ENCODE measurements around the gene RNPEP. TPM values are rescaled to one million over a fixed set of nuclear protein-coding genes. Genes with fewer than 3 reads are reported as not detected.
"Not testable (repeated sequence)": the region's sequence is repeated elsewhere in the genome, so short reads cannot be mapped to it uniquely, and the experiment has no call there.

The RNPEP gene
- total RNA-seq, 1 donor from 2014 or later = 42.1 TPM

GRCh38 chr1:202046227-202046626 is 63.8 kb downstream of the RNPEP start:
- Mint-ChIP-seq H3K9me3 (ENCODE audit: low read depth) (no peaks in the 10 kb centered on the region), H3K4me3 (ENCODE audit: unreplicated experiment) (no peak overlapping the region), H3K27ac (ENCODE audit: unreplicated experiment) (no peak overlapping the region), H3K27me3 (ENCODE audit: low read depth) (peaks cover 3% of the 10 kb centered on the region), H3K36me3 (ENCODE audit: low read depth) (no peaks in the 10 kb centered on the region), H3K4me1 (ENCODE audit: low read depth) (no peaks in the 10 kb centered on the region)
- no peak for TF ChIP-seq CTCF (IDR thresholded peaks at IDR 0.05)
- no peak for DNase-seq (ENCODE audit: low spot score)

DNA sequence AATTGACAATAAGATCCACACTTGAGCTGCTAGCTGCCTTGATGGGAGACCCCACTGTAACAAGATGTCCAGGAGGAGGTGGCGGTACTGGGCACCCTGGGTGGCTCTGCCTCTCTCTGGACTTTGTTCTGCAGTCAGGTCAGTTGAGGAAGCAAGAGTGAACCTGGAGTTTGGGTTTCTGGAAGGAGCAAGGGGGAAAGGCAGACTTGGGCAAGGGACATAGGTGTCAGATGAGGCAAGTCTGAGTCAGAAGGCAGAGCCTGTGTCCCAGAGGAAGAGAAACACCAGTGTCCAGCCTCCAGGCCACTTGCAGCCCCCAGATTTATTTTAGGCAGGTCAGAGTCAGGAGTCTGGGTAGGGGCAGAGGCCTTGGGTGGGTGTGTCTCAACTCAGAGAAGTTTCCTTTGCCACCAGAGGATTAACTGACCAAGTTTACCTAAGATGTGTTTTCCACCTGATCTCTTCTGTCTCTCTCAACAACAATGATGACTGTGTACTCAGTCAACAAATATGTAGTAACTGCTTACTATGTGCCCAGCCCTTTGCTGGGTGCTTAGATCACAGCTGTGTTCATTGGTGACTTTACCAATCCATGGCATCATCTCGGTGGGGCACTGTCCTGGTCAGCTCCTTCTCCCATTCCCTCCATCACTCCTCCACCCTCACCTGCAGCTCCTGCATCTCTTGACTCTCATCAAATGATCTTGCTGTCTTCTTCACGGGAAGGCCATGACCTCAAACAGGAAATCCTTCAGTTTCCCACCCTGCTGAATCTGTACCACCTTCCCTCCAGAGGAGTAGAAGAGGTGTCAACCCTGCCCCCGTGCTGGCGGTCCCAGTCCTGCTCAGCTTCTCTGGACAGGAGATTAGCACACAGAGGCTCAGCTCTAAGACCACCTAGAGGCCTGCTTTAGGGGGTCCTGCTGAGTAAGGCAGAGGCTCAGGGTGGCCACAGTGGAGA is 64.6 kb downstream of the RNPEP start:
- DNase-seq (ENCODE audit: low spot score) = no peak
- no peaks in the 10 kb centered on the region for H3K36me3 Mint-ChIP-seq (ENCODE audit: low read depth)
- peaks cover 3% of the 10 kb centered on the region for H3K27me3 Mint-ChIP-seq (ENCODE audit: low read depth)
- no peak overlapping the region for H3K4me3 Mint-ChIP-seq (ENCODE audit: unreplicated experiment)
- no peaks in the 10 kb centered on the region for H3K9me3 Mint-ChIP-seq (ENCODE audit: low read depth)
- H3K4me1 Mint-ChIP-seq (ENCODE audit: low read depth) = no peaks in the 10 kb centered on the region
- TF ChIP-seq CTCF (IDR thresholded peaks at IDR 0.05) = no peak
- H3K27ac Mint-ChIP-seq (ENCODE audit: unreplicated experiment) = no peak overlapping the region

DNA sequence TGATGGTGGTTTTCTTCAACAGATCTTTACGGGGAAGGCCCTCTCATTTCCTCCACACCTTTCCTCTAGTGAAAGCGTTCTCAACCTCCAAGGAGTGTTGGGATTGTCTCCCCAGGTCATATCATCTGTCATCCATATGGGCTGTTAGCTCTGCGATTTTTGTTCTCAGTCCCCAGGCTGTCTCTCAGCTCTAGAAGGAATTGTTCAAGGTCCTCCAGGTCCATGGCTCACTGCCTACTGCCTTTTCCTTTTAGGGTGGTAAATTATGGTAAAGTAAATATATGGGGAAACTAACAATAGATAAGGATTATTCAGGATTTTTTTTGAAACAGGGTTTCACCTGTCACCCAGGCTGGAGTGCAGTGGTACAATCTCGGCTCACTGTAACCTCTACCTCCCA is 65.5 kb downstream of the RNPEP start:
- H3K9me3 Mint-ChIP-seq (ENCODE audit: low read depth) = no peaks in the 10 kb centered on the region
- peaks cover 3% of the 10 kb centered on the region for H3K27me3 Mint-ChIP-seq (ENCODE audit: low read depth)
- no peaks in the 10 kb centered on the region for H3K36me3 Mint-ChIP-seq (ENCODE audit: low read depth)
- H3K27ac Mint-ChIP-seq (ENCODE audit: unreplicated experiment) = no peak overlapping the region
- no peak overlapping the region for H3K4me3 Mint-ChIP-seq (ENCODE audit: unreplicated experiment)
- H3K4me1 Mint-ChIP-seq (ENCODE audit: low read depth) = no peaks in the 10 kb centered on the region
- DNase-seq (ENCODE audit: low spot score) = no peak
- TF ChIP-seq CTCF (IDR thresholded peaks at IDR 0.05) = no peak

GRCh38 chr1:202049129-202049528 is 66.7 kb downstream of the RNPEP start:
- no peak for TF ChIP-seq CTCF (IDR thresholded peaks at IDR 0.05)
- Mint-ChIP-seq H3K27ac (ENCODE audit: unreplicated experiment) (no peak overlapping the region), H3K4me3 (ENCODE audit: unreplicated experiment) (no peak overlapping the region), H3K27me3 (ENCODE audit: low read depth) (peaks cover 3% of the 10 kb centered on the region), H3K9me3 (ENCODE audit: low read depth) (no peaks in the 10 kb centered on the region), H3K4me1 (ENCODE audit: low read depth) (no peaks in the 10 kb centered on the region), H3K36me3 (ENCODE audit: low read depth) (no peaks in the 10 kb centered on the region)
- no peak for DNase-seq (ENCODE audit: low spot score)

- Mint-ChIP-seq H3K36me3 (ENCODE audit: low read depth) (no peaks in the 10 kb centered on the region), H3K4me3 (ENCODE audit: unreplicated experiment) (no peak overlapping the region), H3K4me1 (ENCODE audit: low read depth) (peaks cover 9% of the 10 kb centered on the region), H3K9me3 (ENCODE audit: low read depth) (no peaks in the 10 kb centered on the region), H3K27me3 (ENCODE audit: low read depth) (no peaks in the 10 kb centered on the region), H3K27ac (ENCODE audit: unreplicated experiment) (no peak overlapping the region)
- no peak for TF ChIP-seq CTCF (IDR thresholded peaks at IDR 0.05)
- no peak for DNase-seq (ENCODE audit: low spot score)
Observed at GRCh38 chr1:202054094-202054493, 71.6 kb downstream of the RNPEP start.

DNA sequence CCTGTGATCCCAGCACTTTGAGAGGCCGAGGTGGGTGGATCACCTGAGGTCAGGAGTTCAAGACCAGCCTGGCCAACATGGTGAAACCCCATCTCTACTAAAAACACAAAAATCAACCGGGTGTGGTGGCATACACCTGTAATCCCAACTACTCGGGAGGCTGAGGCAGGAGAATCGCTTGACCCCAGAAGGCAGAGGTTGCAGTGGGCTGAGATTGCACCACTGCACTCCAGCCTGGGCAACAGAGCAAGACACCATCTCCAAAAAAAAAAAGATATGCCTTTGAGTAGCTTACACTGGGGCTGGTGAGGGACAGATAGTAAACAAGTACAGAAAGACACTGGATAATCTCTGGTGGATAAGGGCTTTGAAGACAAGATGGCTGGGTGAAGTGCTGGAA is 72.2 kb downstream of the RNPEP start:
- not testable (repeated sequence) for H3K4me1 Mint-ChIP-seq (ENCODE audit: low read depth); H3K27ac Mint-ChIP-seq (ENCODE audit: unreplicated experiment); H3K36me3 Mint-ChIP-seq (ENCODE audit: low read depth); DNase-seq (ENCODE audit: low spot score); H3K9me3 Mint-ChIP-seq (ENCODE audit: low read depth); H3K4me3 Mint-ChIP-seq (ENCODE audit: unreplicated experiment); H3K27me3 Mint-ChIP-seq (ENCODE audit: low read depth)

All from chondrocyte (in vitro differentiated cells).